ENCODE measurements around the gene CHST12.

CHST12 gene

GRCh38 chr7:2483494-2483893 lies 80.1 kb downstream of the CHST12 start:
- no peak for DNase-seq

GRCh38 chr7:2484868-2485267 lies 81.5 kb downstream of the CHST12 start:
- no peak for DNase-seq

GRCh38 chr7:2487586-2488271 lies 84.3 kb downstream of the CHST12 start:
- no peak for DNase-seq

DNA sequence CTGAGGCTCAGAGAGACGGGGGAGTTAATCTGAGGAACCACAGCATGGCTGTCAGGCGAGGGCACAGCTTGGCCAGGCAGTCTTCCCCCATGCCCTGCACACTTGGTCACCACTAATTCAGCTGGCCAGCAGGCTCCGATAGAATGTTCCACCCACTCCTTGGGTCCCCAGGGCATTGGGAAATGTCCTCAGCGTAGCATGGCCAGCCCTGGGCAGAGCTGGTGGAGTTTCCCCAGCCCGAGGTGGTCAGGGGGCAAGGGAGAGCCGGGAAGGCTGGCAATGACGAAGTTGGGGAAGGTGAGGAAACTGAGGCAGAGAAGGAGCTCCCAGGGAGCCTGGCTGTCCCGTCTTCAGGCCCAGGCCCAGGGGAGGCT lies 84.8 kb downstream of the CHST12 start:
- no peak for DNase-seq

GRCh38 chr7:2488681-2489080 lies 85.3 kb downstream of the CHST12 start:
- no peak for DNase-seq

DNA sequence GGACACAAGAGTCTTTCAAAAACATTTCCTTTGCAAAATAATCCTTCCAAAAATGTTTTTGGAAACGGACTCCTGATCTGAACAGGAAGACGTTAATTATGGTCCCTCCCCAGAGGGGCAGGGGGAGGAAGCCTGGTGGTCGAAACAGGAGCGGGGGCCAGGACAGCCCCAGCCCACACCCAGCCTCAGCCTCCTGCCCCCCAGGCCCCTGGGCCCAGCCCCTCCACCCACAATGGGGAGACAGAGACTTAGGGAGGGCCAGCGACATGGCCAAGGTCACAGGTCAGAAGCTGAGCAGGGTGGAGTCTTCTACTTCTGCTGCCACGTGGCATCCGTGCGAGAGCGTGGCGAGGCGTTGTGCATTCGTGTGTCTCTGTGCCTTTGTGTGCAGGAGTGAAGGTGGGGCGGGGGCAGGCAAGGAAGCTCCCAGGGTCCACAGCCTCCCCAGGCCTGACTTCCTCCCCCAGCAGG lies 86.8 kb downstream of the CHST12 start:
- DNase-seq, result no peak

- no peak for DNase-seq
These were observed 88.6 kb downstream of the CHST12 start for GRCh38 chr7:2492038-2492437.

GRCh38 chr7:2493205-2494164 lies 90.1 kb downstream of the CHST12 start:
- no peak for DNase-seq

- no peak for DNase-seq
These were observed 91.0 kb downstream of the CHST12 start for GRCh38 chr7:2494191-2495130.

DNA sequence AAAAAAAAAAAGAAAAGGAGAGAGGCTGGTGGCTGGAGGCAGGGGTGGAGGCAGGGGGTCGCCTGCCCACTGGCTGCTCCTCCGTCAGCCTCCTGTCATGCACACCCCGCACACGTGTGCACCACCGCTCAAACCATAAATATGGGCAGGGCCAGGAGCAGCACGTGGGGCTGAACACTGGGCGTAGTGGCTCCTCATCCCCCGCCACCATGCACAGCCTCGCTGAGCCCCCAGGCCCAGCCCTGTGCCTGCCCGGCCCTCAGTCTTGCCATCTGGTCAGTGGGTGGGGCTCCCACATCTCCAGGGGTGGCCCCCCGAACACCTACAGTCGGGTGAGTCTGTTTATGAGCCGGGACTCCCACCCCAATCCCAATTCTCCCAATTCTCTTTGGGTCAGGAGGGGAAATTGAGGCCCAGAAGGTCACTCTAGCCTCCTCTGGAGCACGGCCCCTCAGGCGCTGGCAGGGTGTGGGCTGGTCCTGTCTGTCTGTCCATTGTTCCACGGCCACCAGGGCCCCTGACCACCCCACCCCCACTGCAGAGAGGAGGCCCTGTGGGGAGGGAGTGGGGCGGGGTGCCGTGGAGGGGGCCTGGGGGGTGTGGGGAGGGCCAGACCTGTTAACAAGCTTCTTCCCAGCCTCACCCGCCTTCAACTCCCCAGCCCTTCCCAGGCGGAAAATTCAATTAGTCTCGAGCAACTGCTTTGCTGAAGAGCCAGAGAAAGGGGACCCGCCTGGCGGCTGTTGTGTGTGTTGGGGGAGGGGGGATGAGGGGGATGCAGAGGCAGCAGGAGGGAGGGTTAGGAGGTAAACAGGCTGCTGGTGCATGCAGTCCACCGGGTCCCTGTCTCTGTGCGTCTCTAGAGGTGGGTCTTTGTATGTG lies 92.2 kb downstream of the CHST12 start:
- DNase-seq, result no peak

GRCh38 chr7:2496375-2496774 lies 93.0 kb downstream of the CHST12 start:
- no peak for DNase-seq

- no peak for DNase-seq
These were observed 93.7 kb downstream of the CHST12 start for GRCh38 chr7:2497065-2497464.

GRCh38 chr7:2497500-2498336 lies 94.3 kb downstream of the CHST12 start:
- no peak for DNase-seq
